B cell (primary cell): Measurements from ENCODE around the gene PIGBOS1. TPM values are rescaled to one million over a fixed set of nuclear protein-coding genes. Genes with fewer than 3 reads are reported as not detected.

Source experiments
- ATAC-seq: fragments of 200-7000 bp; cut with Tn5 transposase; one replicate; pipeline ENCODE4 v1.10.0; 2021; ENCODE audit warnings: low read depth, mild to moderate bottlenecking, moderate number of reproducible peaks, moderate library complexity
- CTCF ChIA-PET: fragments of 350-600 bp; sonication (Branson Sonifier 250); formaldehyde crosslinking; loops from one replicate; lab custom pipeline; 2021; ENCODE audit warnings: antibody characterized with exemption, inconsistent platforms; lab: Charles Lee
- POLR2A ChIA-PET: fragments of 350-600 bp; sonication (Branson Sonifier 250); formaldehyde crosslinking; loops from one replicate; lab custom pipeline; 2021; ENCODE audit warnings: antibody characterized with exemption; lab: Charles Lee
- DNase-seq: peaks from one replicate; pipeline ENCODE4 v3.0.0; 2013
- H2AFZ ChIP-seq: 2 replicates; pipeline ENCODE4 v1.6.1; 2012; ENCODE audit warnings: mild to moderate bottlenecking, low read depth, low read length; ENCODE audit not compliant: insufficient read depth, poor library complexity, severe bottlenecking
- H3K27ac ChIP-seq, 2 donors: 1 replicate in 1 of 2; 2 replicates in 1 of 2; pipeline ENCODE4 v1.5.1; 2012 to 2013; ENCODE audit warnings: low read length in 2 of 2, mild to moderate bottlenecking in 2 of 2, moderate library complexity in 1 of 2
- H3K27me3 ChIP-seq, 4 experiments: fragments of 200-600 bp in 1 of 4; sonication (generic) in 1 of 4; replicated peaks in 1 of 4; 1 replicate in 2 of 4; 2 replicates in 2 of 4; pipeline versions ENCODE4 v1.6.1 to v1.7.0; 2013 to 2016; ENCODE audit warnings: low read length in 3 of 4, mild to moderate bottlenecking in 2 of 4, mixed read lengths in 1 of 4, moderate library complexity in 1 of 4; ENCODE audit not compliant: insufficient read depth in 4 of 4, control insufficient read depth in 3 of 4; ENCODE audit errors: control extremely low read depth in 1 of 4
- H3K36me3 ChIP-seq, 2 experiments: replicated peaks in 1 of 2; 1 replicate in 1 of 2; 2 replicates in 1 of 2; pipeline versions ENCODE4 v1.6.1 to v1.7.1; 2013; ENCODE audit warnings: low read length in 1 of 2; ENCODE audit not compliant: insufficient read depth in 2 of 2, control insufficient read depth in 1 of 2; ENCODE audit errors: control extremely low read depth in 1 of 2, extremely low read depth in 1 of 2
- H3K4me1 ChIP-seq, 2 donors: fragments of 200-600 bp in 1 of 2; sonication (generic) in 1 of 2; 1 replicate in 1 of 2; 2 replicates in 1 of 2; pipeline versions ENCODE4 v1.5.1 to v1.6.1; 2013 to 2017; ENCODE audit warnings: low read length in 2 of 2; ENCODE audit not compliant: control insufficient read depth in 2 of 2, insufficient read depth in 2 of 2
- H3K4me2 ChIP-seq: replicated peaks from 2 replicates; pipeline ENCODE3; 2012; ENCODE audit warnings: mild to moderate bottlenecking, low read depth, low read length; ENCODE audit not compliant: poor library complexity, severe bottlenecking
- H3K4me3 ChIP-seq, 5 experiments: fragments of 200-600 bp in 1 of 5; sonication (generic) in 1 of 5; 1 replicate in 3 of 5; 2 replicates in 2 of 5; pipeline versions ENCODE4 v1.5.1 to v1.7.0; 2011 to 2016; ENCODE audit warnings: low read length in 4 of 5, mild to moderate bottlenecking in 4 of 5, low read depth in 2 of 5, control low read depth in 1 of 5, moderate library complexity in 1 of 5; ENCODE audit not compliant: insufficient read depth in 1 of 5; ENCODE audit errors: control extremely low read depth in 1 of 5, extremely low read depth in 1 of 5
- H3K79me2 ChIP-seq: fragments of 200-600 bp; sonication (generic); one replicate; pipeline ENCODE4 v1.6.0; 2016; ENCODE audit warnings: low read length; ENCODE audit not compliant: control insufficient read depth, insufficient read depth
- H3K9ac ChIP-seq: fragments of 200-600 bp; sonication (generic); 2 replicates; pipeline ENCODE4 v1.6.1; 2017; ENCODE audit warnings: mild to moderate bottlenecking, low read length, moderate library complexity
- H3K9me3 ChIP-seq, 3 donors: one replicate each; pipeline versions ENCODE4 v1.6.1 to v1.7.1; 2013; ENCODE audit warnings: low read length in 2 of 3; ENCODE audit not compliant: control insufficient read depth in 2 of 3, insufficient read depth in 1 of 3; ENCODE audit errors: control extremely low read depth in 1 of 3
- H4K20me1 ChIP-seq: 2 replicates; pipeline ENCODE4 v1.6.0; 2012; ENCODE audit warnings: mild to moderate bottlenecking, low read length; ENCODE audit not compliant: insufficient read depth, control insufficient read depth, poor library complexity, severe bottlenecking
- H3K27ac Mint-ChIP-seq: one replicate; pipeline ENCODE4 v1.8.0; 2021; ENCODE audit warnings: mixed read lengths
- H3K27me3 Mint-ChIP-seq: one replicate; pipeline ENCODE4 v1.8.0; 2021; ENCODE audit warnings: mixed read lengths
- H3K4me1 Mint-ChIP-seq: one replicate; pipeline ENCODE4 v1.8.0; 2021; ENCODE audit warnings: mixed read lengths
- H3K4me3 Mint-ChIP-seq: one replicate; pipeline ENCODE4 v1.8.0; 2021; ENCODE audit warnings: mixed read lengths
- H3K9me3 Mint-ChIP-seq: one replicate; pipeline ENCODE4 v1.8.0; 2022; ENCODE audit warnings: mixed read lengths; ENCODE audit not compliant: insufficient read depth
- EZH2 ChIP-seq: IDR thresholded peaks from 2 replicates; pipeline ENCODE4 v1.6.1; 2012; ENCODE audit warnings: borderline replicate concordance, low read depth, mild to moderate bottlenecking, moderate library complexity, low read length; ENCODE audit not compliant: insufficient read depth, poor library complexity, severe bottlenecking
- WGBS: methylation state at CpG from one replicate; pipeline ENCODE4 v1.1.5; 2013; ENCODE audit warnings: missing lambda C conversion rate; ENCODE audit not compliant: insufficient coverage; 5-methylcytosine and 5-hydroxymethylcytosine counted together
- intact Hi-C: fragments of 100-400 bp; cut with micrococcal nuclease; formaldehyde crosslinking; loops from one replicate; pipeline ENCODE4 v1.10.0; 2022
- polyA plus RNA-seq: library from polyadenylated mRNA; depleted of rRNA; stranded (reverse); fragments of >200 nt; gene quantifications from 2 replicates; pipeline ENCODE4 v1.2.3, GENCODE V29; 2012
- total RNA-seq, 2 donors: library from RNA; stranded (reverse); fragments of 120-200 nt in 1 of 2; gene quantifications; 1 replicate in 1 of 2; 2 replicates in 1 of 2; pipeline versions ENCODE4 v1.2.3 to v1.2.4, GENCODE V29; 2013 to 2022
- TF ChIP-seq, protein P1 (sequence below): fragments of 200-600 bp; IDR thresholded peaks from one replicate; pipeline ENCODE4 v1.8.0; 2022; ENCODE audit warnings: antibody characterized with exemption, mild to moderate bottlenecking

The PIGBOS1 gene
- total and polyA plus RNA-seq, 2 donors (not counting 1 experiment from before 2014, with no cell fraction given), result 15.4 to 16.4 TPM

DNA sequence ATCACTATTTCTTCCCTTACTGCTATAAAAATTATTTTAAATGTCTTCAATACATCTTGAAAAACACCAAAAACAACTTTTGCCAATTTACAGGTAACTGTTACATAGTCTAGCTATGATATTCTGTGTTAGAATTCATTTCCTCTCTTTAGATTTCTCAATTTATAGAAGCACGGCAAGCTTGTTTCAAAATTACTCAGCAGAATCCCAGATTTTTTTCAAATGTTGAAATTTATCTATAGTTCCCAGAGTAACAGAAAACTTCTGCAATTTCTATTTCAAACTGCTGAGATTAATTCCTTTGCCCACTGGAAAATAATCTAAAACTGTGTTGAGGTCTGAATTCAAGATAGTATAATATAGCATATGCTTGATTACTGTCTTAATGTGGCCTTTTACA lies 48.1 kb upstream of the PIGBOS1 start:
- ChIA-PET CTCF (interaction anchor here (1.3 kb wide), 1 partner anchor 41 kb away, joined by 5 read pairs; the partner anchor contains the start of genes CCPG1 and PIERCE2), POLR2A (no interaction called here)
- TF ChIP-seq, protein P1, sequence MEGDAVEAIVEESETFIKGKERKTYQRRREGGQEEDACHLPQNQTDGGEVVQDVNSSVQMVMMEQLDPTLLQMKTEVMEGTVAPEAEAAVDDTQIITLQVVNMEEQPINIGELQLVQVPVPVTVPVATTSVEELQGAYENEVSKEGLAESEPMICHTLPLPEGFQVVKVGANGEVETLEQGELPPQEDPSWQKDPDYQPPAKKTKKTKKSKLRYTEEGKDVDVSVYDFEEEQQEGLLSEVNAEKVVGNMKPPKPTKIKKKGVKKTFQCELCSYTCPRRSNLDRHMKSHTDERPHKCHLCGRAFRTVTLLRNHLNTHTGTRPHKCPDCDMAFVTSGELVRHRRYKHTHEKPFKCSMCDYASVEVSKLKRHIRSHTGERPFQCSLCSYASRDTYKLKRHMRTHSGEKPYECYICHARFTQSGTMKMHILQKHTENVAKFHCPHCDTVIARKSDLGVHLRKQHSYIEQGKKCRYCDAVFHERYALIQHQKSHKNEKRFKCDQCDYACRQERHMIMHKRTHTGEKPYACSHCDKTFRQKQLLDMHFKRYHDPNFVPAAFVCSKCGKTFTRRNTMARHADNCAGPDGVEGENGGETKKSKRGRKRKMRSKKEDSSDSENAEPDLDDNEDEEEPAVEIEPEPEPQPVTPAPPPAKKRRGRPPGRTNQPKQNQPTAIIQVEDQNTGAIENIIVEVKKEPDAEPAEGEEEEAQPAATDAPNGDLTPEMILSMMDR, result no peak
- Histone ChIP-seq H3K79me2 (no peaks in the 10 kb centered on the region), H3K27ac (no peak overlapping the region), H4K20me1 (no peaks in the 10 kb centered on the region), H3K4me1 (no peaks in the 10 kb centered on the region), H3K4me3 (no peak overlapping the region), H3K4me2 (no peak overlapping the region), H3K9me3 (no peaks in the 10 kb centered on the region), H3K36me3 (peaks cover 0 to 30% of the 10 kb centered on the region in 2 experiments), H3K27me3 (no peaks in the 10 kb centered on the region), H3K9ac (no peak overlapping the region), H2AFZ (no peak overlapping the region)
- Mint-ChIP-seq H3K27ac (no peak overlapping the region), H3K4me1 (no peaks in the 10 kb centered on the region), H3K27me3 (no peaks in the 10 kb centered on the region), H3K9me3 (no peaks in the 10 kb centered on the region), H3K4me3 (no peak overlapping the region)
- WGBS, result no CpG with 5 or more reads among the region's 1 CpG
- DNase-seq (no peak), ATAC-seq (no peak)
- intact Hi-C loops, result no loop called here

DNA sequence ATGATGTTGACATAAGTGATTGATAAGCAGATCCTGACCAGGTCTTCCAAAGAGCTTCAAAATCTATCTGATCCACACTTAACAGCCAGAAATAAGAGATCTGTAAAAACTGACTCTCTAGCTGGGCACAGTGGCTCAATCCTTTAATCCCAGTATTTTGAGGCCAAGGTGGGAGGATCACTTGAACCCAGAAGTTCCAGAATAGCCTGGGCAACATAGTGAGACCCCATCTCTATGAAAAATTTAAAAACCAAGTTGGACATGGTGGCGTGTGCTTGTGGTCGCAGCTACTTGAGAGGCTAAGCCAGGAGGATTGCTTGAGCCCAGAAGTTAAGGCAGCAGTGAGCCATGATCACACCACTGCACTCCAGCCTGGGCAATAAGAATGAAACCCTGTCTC lies 43.7 kb upstream of the PIGBOS1 start:
- H3K4me1 Mint-ChIP-seq, result peaks cover 2% of the 10 kb centered on the region
- no peak overlapping the region for H3K4me2 ChIP-seq
- no peaks in the 10 kb centered on the region for H3K4me1 ChIP-seq
- ATAC-seq (no peak), DNase-seq (no peak)
- H3K4me3 ChIP-seq, result no peak overlapping the region
- H3K4me3 Mint-ChIP-seq, result no peak overlapping the region
- H3K9ac ChIP-seq, result no peak overlapping the region
- no peaks in the 10 kb centered on the region for H3K27me3 ChIP-seq
- ChIA-PET POLR2A (no interaction called here), CTCF (interaction anchor here (0.7 to 0.9 kb wide), 2 partner anchors 9 to 483 kb away, joined by 3 read pairs; no protein-coding TSS in a partner anchor)
- H3K27ac Mint-ChIP-seq, result no peak overlapping the region
- intact Hi-C loops, result no loop called here
- no peak overlapping the region for H3K27ac ChIP-seq
- WGBS, result 100% methylated on average over 2 of the region's 2 CpGs
- H3K36me3 ChIP-seq, result peaks cover 3 to 6% of the 10 kb centered on the region in 2 experiments
- H3K27me3 Mint-ChIP-seq, result no peaks in the 10 kb centered on the region
- no peaks in the 10 kb centered on the region for H4K20me1 ChIP-seq
- TF ChIP-seq, protein P1, result no peak
- no peak for TF ChIP-seq EZH2
- no peak overlapping the region for H2AFZ ChIP-seq
- H3K79me2 ChIP-seq, result no peaks in the 10 kb centered on the region
- no peaks in the 10 kb centered on the region for H3K9me3 ChIP-seq
- no peaks in the 10 kb centered on the region for H3K9me3 Mint-ChIP-seq
